NCI-H1048 (cell line): ENCODE measurements around the gene KCNQ1.

Experiments
- DNase-seq: peaks from one replicate; lab custom pipeline; 2025; lab: John Stamatoyannopoulos, UW

KCNQ1 gene

GRCh38 chr11:2535673-2536439 lies 91.0 kb downstream of the KCNQ1 start:
- DNase-seq, result no peak

GRCh38 chr11:2536440-2536989 lies 91.7 kb downstream of the KCNQ1 start:
- no peak for DNase-seq

DNA sequence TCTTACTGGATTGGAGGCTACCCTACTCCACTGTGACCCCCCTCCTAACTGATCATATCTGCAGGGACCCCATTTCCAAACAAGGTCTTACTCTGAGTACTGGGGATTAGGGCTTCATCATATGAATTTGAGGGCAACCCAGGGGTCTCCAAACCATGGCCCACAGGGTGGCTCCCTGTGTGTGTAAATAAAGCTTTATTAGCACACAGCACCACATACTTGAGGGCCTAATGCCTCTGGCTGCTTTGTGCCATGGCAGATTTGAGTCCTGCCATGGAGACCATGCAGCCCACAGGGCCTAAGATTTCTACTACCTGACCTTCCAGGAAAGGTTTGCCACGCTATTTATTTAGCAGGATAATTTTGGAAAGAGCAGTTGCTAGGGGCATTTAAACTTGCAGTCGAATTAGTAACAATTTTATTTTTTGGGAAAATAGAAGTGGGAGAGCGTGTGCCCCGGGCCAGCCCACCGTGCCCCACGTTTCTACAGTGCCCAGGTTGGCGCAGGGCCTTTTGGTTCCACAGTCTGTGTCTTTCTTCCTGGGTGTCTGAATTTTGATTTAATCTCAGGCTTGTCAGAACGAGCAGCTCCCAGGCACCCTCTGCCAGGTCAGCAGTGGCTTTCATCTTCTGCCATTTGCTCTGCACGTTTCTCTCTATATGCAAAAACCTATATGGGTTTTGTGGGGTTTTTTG lies 92.3 kb downstream of the KCNQ1 start:
- no peak for DNase-seq

GRCh38 chr11:2537896-2538724 lies 93.3 kb downstream of the KCNQ1 start:
- no peak for DNase-seq

GRCh38 chr11:2538951-2539350 lies 94.1 kb downstream of the KCNQ1 start:
- no peak for DNase-seq

- DNase-seq, result no peak
Observed at GRCh38 chr11:2539371-2540222, 94.8 kb downstream of the KCNQ1 start.

DNA sequence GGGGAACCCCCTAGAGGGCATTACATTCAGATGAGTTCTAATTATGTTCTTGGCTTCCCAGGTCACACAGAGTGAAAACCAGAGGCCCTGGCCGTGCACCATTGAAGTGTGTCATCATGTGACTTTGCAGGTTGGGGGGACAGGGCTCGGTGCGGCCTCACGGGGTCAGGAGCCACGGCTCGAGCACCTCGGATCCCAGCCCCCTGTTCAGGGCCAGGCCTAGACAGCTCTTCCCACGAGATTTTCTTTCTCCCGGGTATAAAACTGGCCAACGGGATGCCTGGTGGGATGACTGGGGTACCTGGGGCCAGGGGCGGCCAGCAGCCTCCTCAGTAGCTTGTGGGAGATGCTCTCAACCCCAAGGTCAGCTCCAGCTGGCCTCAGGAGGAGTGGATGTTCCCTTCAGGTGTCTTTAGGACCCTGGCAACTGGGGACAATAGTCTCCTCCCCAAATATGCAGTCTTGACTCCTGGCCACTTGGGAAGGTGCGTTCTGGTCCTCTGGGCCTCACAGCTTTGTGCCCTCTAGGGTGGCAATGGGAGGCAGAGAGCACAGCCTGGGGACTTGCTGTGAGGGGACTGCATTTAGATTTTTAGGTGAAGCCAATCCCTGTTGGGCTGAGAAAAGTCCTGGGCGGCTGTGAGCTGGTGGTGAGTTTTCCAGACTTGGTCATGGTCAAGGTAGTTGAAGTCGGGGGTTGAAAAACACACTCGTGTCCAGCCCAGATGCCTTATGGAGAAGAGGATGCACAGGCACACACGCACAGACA lies 95.6 kb downstream of the KCNQ1 start:
- DNase-seq, result no peak

DNA sequence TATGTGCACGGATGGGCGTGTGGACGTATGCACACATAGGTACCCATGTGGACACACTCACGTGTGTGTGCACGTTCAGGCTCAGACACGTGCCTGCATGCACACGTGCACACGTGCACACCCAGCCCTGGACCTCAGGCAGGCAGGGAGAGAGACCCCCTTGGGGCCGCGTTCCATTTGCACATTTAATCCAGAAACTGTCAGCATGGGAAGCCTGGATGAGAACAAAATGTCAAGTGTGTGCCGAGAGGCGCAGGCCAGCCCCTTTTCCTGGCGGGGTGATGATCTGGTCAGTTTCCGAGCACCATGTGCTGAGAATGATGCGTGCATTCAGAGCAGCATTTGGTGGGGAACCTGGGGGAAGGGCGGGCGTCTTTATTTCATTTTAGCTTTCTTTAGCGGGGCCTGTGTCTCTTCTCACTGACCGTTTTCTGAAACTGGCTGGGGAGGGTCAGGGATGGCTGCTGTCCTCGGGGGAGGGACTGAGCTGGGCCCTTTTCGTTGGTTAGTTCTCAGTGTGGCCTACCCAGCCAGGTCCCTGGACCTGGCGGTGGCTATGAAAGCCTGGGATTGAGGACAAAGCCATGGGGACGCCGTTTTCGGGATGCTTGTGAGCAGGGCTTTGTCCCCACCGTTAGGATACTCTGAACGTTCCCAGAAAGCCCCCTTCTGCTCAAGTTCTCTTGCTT lies 96.3 kb downstream of the KCNQ1 start:
- DNase-seq, result no peak

GRCh38 chr11:2541881-2542361 lies 97.1 kb downstream of the KCNQ1 start:
- no peak for DNase-seq

DNA sequence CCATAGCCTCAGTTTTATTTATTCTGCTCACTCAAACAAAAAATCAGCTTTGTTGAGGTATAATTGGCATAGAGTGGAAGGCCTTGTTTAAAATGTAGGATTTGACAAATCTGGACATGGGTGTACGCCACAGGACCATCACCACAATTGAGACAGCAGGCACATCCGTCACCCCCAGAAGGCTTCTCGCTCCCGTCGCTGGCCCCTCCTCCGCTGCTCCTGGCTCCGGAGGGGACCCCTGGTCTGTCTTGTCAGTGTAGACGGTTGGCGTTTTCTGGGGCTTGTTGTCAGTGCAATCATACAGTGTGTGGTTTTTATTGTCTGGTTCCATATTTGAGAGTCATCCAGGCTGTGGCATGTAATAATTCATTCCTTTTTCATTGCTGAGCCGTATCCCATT lies 97.6 kb downstream of the KCNQ1 start:
- DNase-seq, result no peak

DNA sequence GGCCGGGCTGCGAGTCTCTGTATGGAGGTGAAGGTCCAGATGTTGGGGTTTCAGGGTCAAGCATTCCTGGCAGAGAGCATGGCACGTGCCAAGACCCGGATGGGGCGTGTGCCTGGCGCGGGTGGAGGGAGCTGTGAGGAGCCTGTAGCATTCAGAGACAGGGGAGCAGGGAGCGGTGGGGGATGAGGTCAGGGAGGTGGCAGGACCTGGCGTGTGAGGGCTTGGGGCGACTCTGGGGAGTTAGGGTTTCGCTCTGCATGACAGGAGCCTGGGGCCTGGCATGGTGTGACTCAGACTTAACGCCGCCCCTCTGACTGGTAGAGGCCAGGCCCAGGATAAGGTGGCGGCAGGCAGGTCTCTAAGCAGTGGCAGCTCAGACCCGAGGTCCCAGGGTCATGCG lies 103.0 kb downstream of the KCNQ1 start:
- DNase-seq, result no peak

- DNase-seq, result no peak
Observed at GRCh38 chr11:2548596-2548995, 103.8 kb downstream of the KCNQ1 start.

DNA sequence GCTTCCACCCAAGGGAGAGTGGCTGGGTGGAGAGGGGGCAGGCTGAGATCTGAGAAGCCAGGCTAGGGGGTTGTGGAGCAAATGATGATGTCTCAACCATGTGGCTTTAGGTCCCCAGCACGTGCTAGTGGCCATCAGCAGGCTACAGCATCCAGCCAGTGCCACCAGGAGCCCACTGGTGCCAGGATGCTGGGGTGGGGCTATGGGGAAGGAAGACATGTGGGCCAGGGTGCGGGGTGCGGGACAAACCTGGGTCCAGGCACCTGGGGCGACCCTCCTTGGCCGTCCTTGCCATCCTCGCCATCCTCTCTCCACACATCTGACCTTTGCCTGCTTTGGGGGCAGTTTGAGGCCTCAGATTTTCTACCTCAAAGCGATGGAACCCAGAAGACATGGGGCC lies 104.3 kb downstream of the KCNQ1 start:
- DNase-seq, result no peak

GRCh38 chr11:2549491-2549875 lies 104.7 kb downstream of the KCNQ1 start:
- no peak for DNase-seq

- DNase-seq, result no peak
Observed at GRCh38 chr11:2549876-2550605, 105.2 kb downstream of the KCNQ1 start.

- DNase-seq, result no peak
Observed at GRCh38 chr11:2550606-2550970, 105.8 kb downstream of the KCNQ1 start.

GRCh38 chr11:2551131-2551530 lies 106.3 kb downstream of the KCNQ1 start:
- no peak for DNase-seq

GRCh38 chr11:2552210-2552609 lies 107.4 kb downstream of the KCNQ1 start:
- DNase-seq, result no peak

DNA sequence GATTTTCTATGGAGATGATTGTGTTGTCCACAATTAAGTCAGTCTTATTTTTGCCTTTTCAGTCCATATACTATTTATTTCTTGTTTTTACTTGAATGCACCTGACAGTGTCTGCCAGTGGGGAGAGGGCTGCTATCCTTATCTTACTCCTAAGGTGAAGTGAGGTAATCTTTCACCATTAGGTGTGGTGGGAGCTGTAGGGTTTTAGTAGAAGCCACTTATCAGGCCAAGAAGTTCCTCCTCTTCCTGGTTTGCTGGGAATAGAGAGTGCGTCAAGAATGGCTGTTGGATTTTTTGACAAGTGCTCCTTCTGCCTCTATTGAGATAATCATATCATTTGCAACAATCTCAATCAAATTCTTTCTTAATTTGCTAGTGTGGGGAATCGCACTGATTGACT lies 108.4 kb downstream of the KCNQ1 start:
- no peak for DNase-seq
